NT2/D1 (cell line): Measurements from ENCODE around the gene CDYL.

Source experiments
- DNase-seq: peaks from one replicate; pipeline ENCODE4 v3.0.0-alpha.2; 2011; ENCODE audit warnings: low read depth, low spot score
- H3K27me3 ChIP-seq: 2 replicates; pipeline ENCODE4 v1.6.0; 2011; ENCODE audit warnings: mild to moderate bottlenecking; ENCODE audit not compliant: insufficient read length, insufficient read depth
- H3K36me3 ChIP-seq: 2 replicates; pipeline ENCODE4 v1.6.1; 2011; ENCODE audit warnings: mild to moderate bottlenecking, low read length, mixed read lengths; ENCODE audit not compliant: insufficient read depth, insufficient read length
- H3K4me1 ChIP-seq: 2 replicates; pipeline ENCODE4 v1.5.1; 2011; ENCODE audit not compliant: insufficient read depth, insufficient read length
- H3K4me3 ChIP-seq: 2 replicates; pipeline ENCODE4 v1.5.1; 2011; ENCODE audit warnings: low read depth; ENCODE audit not compliant: insufficient read length
- H3K9ac ChIP-seq: 2 replicates; pipeline ENCODE4 v1.6.0; 2011; ENCODE audit warnings: low read depth; ENCODE audit not compliant: insufficient read length
- H3K9me3 ChIP-seq: 2 replicates; pipeline ENCODE4 v1.5.1; 2011; ENCODE audit warnings: mild to moderate bottlenecking, low read length; ENCODE audit not compliant: insufficient read depth
- SUZ12 ChIP-seq: IDR thresholded peaks from 2 replicates; pipeline ENCODE4 v1.6.1; 2011; ENCODE audit not compliant: insufficient read length, insufficient read depth; ENCODE audit errors: extremely low read depth
- YY1 ChIP-seq: IDR thresholded peaks from 2 replicates; pipeline ENCODE4 v1.6.1; 2011; ENCODE audit not compliant: insufficient read length, insufficient read depth
- ZNF274 ChIP-seq: IDR thresholded peaks from 2 replicates; pipeline ENCODE4 v1.6.1; 2011; ENCODE audit warnings: mild to moderate bottlenecking, low read depth, low read length

The CDYL gene

GRCh38 chr6:4759997-4760396, 16.2 kb upstream of the CDYL start:
- Histone ChIP-seq H3K9ac (no peak overlapping the region), H3K9me3 (peaks cover 14% of the 10 kb centered on the region), H3K27me3 (no peaks in the 10 kb centered on the region), H3K4me1 (no peaks in the 10 kb centered on the region), H3K4me3 (no peak overlapping the region), H3K36me3 (no peaks in the 10 kb centered on the region)
- DNase-seq = no peak
- no peak for TF ChIP-seq YY1
- TF ChIP-seq SUZ12 = no peak
- no peak for TF ChIP-seq ZNF274

GRCh38 chr6:4760773-4761172, 15.4 kb upstream of the CDYL start:
- no peak for TF ChIP-seq ZNF274
- no peak for TF ChIP-seq SUZ12
- no peak for TF ChIP-seq YY1
- H3K36me3 ChIP-seq = no peaks in the 10 kb centered on the region
- peaks cover 14% of the 10 kb centered on the region for H3K9me3 ChIP-seq
- no peaks in the 10 kb centered on the region for H3K4me1 ChIP-seq
- H3K4me3 ChIP-seq = no peak overlapping the region
- DNase-seq = no peak
- H3K27me3 ChIP-seq = no peaks in the 10 kb centered on the region
- no peak overlapping the region for H3K9ac ChIP-seq

GRCh38 chr6:4762294-4762693, 13.9 kb upstream of the CDYL start:
- Histone ChIP-seq H3K4me3 (no peak overlapping the region), H3K36me3 (no peaks in the 10 kb centered on the region)

GRCh38 chr6:4763921-4764320, 12.3 kb upstream of the CDYL start:
- Histone ChIP-seq H3K4me3 (no peak overlapping the region), H3K4me1 (no peaks in the 10 kb centered on the region), H3K27me3 (no peaks in the 10 kb centered on the region), H3K36me3 (no peaks in the 10 kb centered on the region), H3K9ac (no peak overlapping the region), H3K9me3 (peaks cover 14% of the 10 kb centered on the region)
- DNase-seq = no peak
- no peak for TF ChIP-seq SUZ12
- TF ChIP-seq YY1 = no peak
- no peak for TF ChIP-seq ZNF274

More at GRCh38 chr6:4762294-4762693, 13.9 kb upstream of the CDYL start:
- no peaks in the 10 kb centered on the region for H3K4me1 ChIP-seq
- no peak overlapping the region for H3K9ac ChIP-seq
- H3K27me3 ChIP-seq = no peaks in the 10 kb centered on the region
- DNase-seq = no peak
- peaks cover 14% of the 10 kb centered on the region for H3K9me3 ChIP-seq
- TF ChIP-seq YY1 (no peak), SUZ12 (no peak), ZNF274 (no peak)

- no peaks in the 10 kb centered on the region for H3K36me3 ChIP-seq
- H3K4me3 ChIP-seq = no peak overlapping the region
- no peaks in the 10 kb centered on the region for H3K4me1 ChIP-seq
- TF ChIP-seq ZNF274 (no peak), SUZ12 (no peak), YY1 (no peak)
- no peak overlapping the region for H3K9ac ChIP-seq
- H3K9me3 ChIP-seq = no peaks in the 10 kb centered on the region
- DNase-seq = no peak
- H3K27me3 ChIP-seq = no peaks in the 10 kb centered on the region
Measured at GRCh38 chr6:4768815-4769214, 7.4 kb upstream of the CDYL start.

GRCh38 chr6:4772750-4773149, 3.5 kb upstream of the CDYL start:
- Histone ChIP-seq H3K27me3 (peaks cover 5% of the 10 kb centered on the region), H3K4me3 (peak overlapping the region; percentile 89), H3K36me3 (no peaks in the 10 kb centered on the region), H3K4me1 (no peaks in the 10 kb centered on the region), H3K9ac (peak overlapping the region; percentile 91), H3K9me3 (no peaks in the 10 kb centered on the region)
- TF ChIP-seq ZNF274 (no peak), SUZ12 (no peak), YY1 (no peak)
- peak; percentile 80 for DNase-seq

GRCh38 chr6:4773181-4773580, 3.0 kb upstream of the CDYL start:
- Histone ChIP-seq H3K9ac (peak overlapping the region; percentile 91), H3K27me3 (peaks cover 5% of the 10 kb centered on the region), H3K9me3 (no peaks in the 10 kb centered on the region), H3K4me1 (no peaks in the 10 kb centered on the region), H3K36me3 (no peaks in the 10 kb centered on the region), H3K4me3 (peak overlapping the region; percentile 89)
- DNase-seq = no peak
- TF ChIP-seq YY1 = no peak
- TF ChIP-seq SUZ12 = no peak
- no peak for TF ChIP-seq ZNF274

- Histone ChIP-seq H3K9ac (peak overlapping the region; percentile 91), H3K4me3 (peak overlapping the region; percentile 89), H3K9me3 (no peaks in the 10 kb centered on the region), H3K36me3 (no peaks in the 10 kb centered on the region), H3K27me3 (peaks cover 5% of the 10 kb centered on the region), H3K4me1 (no peaks in the 10 kb centered on the region)
- no peak for DNase-seq
- TF ChIP-seq ZNF274 = no peak
- no peak for TF ChIP-seq YY1
- no peak for TF ChIP-seq SUZ12
Measured at GRCh38 chr6:4774296-4774695, 1.9 kb upstream of the CDYL start.
